Measurements from ENCODE around the gene BEND4. TPM values are rescaled to one million over a fixed set of nuclear protein-coding genes. Genes with fewer than 3 reads are reported as not detected.

The BEND4 gene
- total RNA-seq, 1 donor from 2014 or later = 2.1 TPM

GRCh38 chr4:42066402-42066801 is 86.1 kb downstream of the BEND4 start:
- no peaks in the 10 kb centered on the region for H3K9me3 Mint-ChIP-seq (ENCODE audit: unreplicated experiment)

More at GRCh38 chr4:42066402-42066801, 86.1 kb downstream of the BEND4 start:
- Mint-ChIP-seq H3K36me3 (ENCODE audit: unreplicated experiment) (no peaks in the 10 kb centered on the region), H3K27me3 (ENCODE audit: unreplicated experiment) (no peaks in the 10 kb centered on the region), H3K4me1 (ENCODE audit: low read depth, unreplicated experiment) (no peaks in the 10 kb centered on the region), H3K27ac (ENCODE audit: unreplicated experiment) (no peak overlapping the region), H3K4me3 (ENCODE audit: unreplicated experiment) (no peak overlapping the region)
- no peak for TF ChIP-seq CTCF (IDR thresholded peaks at IDR 0.05; ENCODE audit: partially characterized antibody, unreplicated experiment)
- no peak for DNase-seq

Other genes starting within 250 kb of the BEND4 start
- 88.8 TPM for gene TMEM33, start 217.2 kb downstream of the BEND4 start, total RNA-seq (ENCODE audit: unreplicated experiment)
- gene DCAF4L1, start 170.9 kb downstream of the BEND4 start, total RNA-seq (ENCODE audit: unreplicated experiment) = 0.17 TPM
- 70.2 TPM for gene SLC30A9, start 162.1 kb downstream of the BEND4 start, total RNA-seq (ENCODE audit: unreplicated experiment)
- gene SHISA3, start 244.8 kb upstream of the BEND4 start, total RNA-seq (ENCODE audit: unreplicated experiment) = 0.42 TPM

Measured in glutamatergic neuron (in vitro differentiated cells).